ENCODE results near the gene IRF5. TPM values are rescaled to one million over a fixed set of nuclear protein-coding genes. Genes with fewer than 3 reads are reported as not detected.
"Not testable (repeated sequence)": the region's sequence is repeated elsewhere in the genome, so short reads cannot be mapped to it uniquely, and the experiment has no call there.

Gene IRF5
- total RNA-seq, 2 donors from 2014 or later, result 6.6 to 8.5 TPM

DNA sequence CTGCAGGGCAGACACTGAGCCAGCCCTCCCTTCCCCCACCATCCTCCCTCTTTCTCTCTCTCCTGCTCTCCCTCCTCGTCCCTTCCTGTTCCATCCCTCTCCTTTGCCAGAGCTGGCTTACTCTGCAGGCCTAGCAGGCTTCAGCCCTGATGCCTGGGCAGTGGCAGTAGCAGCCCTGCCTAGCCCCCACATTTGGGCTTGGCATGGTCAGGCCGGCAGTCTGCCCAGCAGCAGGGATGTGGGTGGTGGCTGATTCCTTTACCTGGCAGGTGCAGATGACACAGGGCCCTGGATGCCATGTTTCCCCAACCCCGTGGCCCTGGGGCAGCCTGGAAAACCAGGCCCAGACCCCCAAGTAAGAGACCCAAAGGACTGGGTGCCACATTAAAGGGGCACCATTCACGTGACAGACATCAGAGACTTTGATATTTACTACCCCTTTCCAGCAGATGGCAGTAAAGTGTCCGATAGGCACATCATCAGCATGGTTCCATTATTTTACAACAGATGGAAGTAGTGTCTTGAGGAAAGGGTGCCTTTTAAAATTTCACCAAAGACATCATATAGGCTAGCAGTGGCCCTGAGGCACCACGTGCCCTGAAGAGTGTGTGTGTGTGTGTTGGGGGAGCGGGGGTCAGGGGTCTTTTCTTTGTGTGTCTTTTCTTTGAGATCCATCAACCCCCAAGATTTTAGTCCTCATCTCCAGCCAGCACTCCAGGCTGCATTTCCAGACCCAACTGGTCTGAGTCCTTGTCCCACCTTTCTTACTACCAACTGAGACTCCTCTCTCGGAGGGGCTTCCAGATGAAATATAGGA, 33.1 kb upstream of the IRF5 start:
- DNase-seq, result peak in 1 of 2 donors; percentile 18
- ATAC-seq, result peak; percentile 51
- intact Hi-C loops (cut with DNase I, micrococcal nuclease), result loop anchor here in 1 of 2 donors (5.0 kb wide), 1 partner anchor 188 kb away; no protein-coding TSS in a partner anchor

DNA sequence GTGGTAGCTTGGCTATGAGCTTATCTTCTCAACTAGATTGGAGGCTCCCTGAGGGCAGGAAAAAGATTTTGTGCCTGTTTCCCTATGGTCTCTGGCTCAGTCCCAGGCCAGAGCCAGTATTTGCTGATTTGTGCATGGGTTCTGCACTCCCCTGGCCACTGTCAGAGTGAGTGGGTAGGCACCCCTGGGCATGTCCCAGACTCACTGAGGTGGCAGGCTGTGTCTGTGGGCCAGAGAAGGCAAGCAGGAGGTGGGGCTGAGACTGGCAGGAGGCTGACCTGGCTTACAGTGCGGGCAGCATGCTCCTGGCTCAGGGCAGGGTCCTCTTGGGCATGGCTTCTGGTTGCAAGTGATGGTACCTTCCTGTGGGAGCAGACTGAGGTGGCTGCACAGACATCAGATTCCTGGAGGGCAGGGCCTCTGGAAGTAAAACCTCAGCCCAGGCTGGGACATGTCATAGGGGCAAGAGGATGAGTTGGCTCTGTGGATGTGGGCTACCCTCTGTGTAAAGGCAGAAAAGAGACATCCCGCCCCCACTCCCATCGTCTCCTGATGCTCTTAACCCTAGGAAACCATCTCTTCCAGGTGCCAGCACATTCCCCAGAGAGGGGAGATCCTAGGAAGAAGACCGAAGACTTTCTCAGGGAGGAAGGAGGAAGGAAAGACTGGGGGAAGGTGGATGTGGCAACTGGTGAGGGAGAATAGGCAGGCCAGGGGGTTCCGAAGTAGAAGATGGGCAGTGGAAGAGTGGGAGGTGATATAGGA, 31.5 kb upstream of the IRF5 start:
- no peak for DNase-seq
- intact Hi-C loops (cut with DNase I, micrococcal nuclease), result loop anchor here in 1 of 2 donors (5.0 kb wide), 1 partner anchor 186 kb away; no protein-coding TSS in a partner anchor
- ATAC-seq, result no peak

DNA sequence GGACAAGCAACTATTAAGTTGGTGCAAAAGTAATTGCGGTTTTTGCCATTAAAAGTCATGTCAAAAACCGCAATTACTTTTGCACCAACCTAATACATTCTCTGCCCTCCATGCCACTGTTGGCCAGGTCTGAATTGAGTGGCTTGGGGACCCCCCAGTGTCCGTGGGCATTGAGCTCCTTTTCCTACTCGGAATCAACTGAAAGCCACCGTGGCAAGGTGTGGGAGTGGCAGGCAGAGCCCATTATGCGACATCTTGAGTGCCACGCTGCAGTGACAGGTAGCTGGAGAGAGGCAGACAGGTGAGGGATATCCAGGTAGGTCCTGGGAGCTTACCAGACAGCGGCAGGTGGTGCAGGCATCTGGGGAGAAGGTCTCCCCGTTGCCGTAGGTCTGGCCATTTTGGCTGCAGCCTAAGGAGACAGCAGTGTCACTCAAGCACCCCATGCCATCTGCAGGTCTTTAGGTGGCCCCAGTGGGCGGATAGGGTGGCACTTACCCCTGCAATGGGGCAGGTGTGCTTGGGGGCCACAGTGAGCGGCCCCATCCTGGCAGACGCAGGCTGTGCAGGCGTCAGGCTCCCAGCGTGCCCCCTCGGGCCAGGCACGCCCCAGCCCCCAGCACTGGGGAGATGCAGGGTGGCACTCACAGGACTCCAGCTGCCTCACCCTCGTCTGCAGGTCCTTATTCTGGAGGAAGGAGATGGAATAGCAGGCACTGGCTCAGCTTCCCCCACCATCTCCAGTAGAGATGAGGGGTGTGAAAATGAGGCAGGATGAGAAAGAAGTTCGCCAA, 30.8 kb upstream of the IRF5 start:
- intact Hi-C loops (cut with DNase I, micrococcal nuclease), result loop anchor here in 1 of 2 donors (5.0 kb wide), 1 partner anchor 185 kb away; no protein-coding TSS in a partner anchor
- DNase-seq (no peak), ATAC-seq (no peak)

DNA sequence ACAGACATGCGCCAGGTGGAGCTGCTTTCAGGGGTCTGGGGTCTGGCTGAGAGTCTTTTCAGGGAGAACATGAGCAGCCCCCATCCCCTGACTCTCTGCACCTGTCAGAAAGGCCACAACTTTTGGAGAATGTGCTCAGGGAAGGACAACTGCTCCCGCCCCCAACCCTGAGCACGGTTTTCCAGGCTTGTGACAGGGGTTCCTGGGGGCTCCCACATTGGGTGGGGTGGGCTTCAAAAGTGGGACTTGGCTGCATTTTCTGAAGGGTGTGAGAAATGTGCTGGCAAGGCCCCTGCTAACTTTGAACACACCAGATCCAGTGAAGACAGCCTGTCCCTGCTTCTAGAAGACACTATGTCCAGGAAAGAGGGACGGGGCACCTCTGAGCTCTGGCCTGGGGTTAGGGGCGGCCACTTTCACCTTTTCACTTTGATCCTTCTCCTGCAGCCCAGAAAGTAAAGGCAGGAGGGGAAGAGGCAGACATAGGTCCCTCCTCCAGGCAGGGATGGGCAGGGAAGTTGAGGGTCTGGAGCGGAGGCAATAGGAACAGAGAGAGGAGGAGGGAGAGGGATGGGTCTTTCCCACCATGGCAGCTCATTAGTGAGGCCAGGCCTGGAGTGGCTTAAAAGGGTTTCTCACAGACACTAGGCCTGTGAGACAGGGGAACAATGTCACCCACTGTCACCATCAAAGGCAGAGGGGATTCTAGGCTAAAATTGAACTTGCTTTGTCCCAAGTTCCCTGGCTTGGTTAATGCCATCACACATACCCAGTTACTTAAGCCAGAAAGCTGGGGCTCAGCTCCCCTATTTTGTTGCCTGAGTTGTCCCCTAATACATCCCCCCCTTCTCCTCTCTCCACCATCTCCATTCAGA, 28.7 kb upstream of the IRF5 start:
- intact Hi-C loops (cut with DNase I, micrococcal nuclease), result loop anchor here in 1 of 2 donors (5.0 kb wide), 1 partner anchor 183 kb away; no protein-coding TSS in a partner anchor
- DNase-seq, result peak in 1 of 2 donors; percentile 13
- ATAC-seq, result no peak

- ATAC-seq, result no peak
- intact Hi-C loops (cut with DNase I, micrococcal nuclease), result loop anchor here in 1 of 2 donors (5.0 kb wide), 1 partner anchor 182 kb away; no protein-coding TSS in a partner anchor
- DNase-seq, result peak in 1 of 2 donors; percentile 22
Observed at GRCh38 chr7:128909625-128910568, 27.8 kb upstream of the IRF5 start.

GRCh38 chr7:128910569-128910945, 27.2 kb upstream of the IRF5 start, which contains the start of gene KCP:
Gene KCP (minus strand): TSS chr7:128910709. CDS start chr7:128910676, 33 bp downstream.
- intact Hi-C loops (cut with DNase I, micrococcal nuclease), result no loop called here
- DNase-seq (peak in 1 of 2 donors; percentile 24), ATAC-seq (no peak)

GRCh38 chr7:128911423-128912031, 26.2 kb upstream of the IRF5 start:
- peak; percentile 85 for ATAC-seq
- intact Hi-C loops (cut with DNase I, micrococcal nuclease), result no loop called here
- DNase-seq, result peak; percentile 70 to 71

DNA sequence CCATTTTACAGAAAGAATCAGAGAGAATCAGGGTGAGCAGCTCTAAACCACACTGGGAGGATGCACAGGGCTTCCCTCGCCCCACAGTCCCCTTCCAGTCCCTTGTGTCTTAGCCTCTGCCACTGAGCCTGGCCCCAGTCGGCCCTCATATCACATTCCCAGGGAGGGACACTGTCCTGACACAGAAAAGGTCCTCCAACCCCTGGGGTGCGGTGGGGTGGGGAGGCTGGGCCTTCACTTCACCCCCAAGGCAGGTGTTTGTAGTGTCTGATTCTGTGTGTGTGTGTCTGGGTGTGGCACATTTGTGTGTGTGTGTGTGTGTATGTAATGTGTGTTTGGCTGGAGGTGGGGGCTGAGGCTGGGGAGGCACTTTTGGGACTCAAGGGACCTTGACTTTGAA, 25.4 kb upstream of the IRF5 start:
- ATAC-seq (peak; percentile 1), DNase-seq (no peak)
- intact Hi-C loops (cut with DNase I, micrococcal nuclease), result no loop called here

DNA sequence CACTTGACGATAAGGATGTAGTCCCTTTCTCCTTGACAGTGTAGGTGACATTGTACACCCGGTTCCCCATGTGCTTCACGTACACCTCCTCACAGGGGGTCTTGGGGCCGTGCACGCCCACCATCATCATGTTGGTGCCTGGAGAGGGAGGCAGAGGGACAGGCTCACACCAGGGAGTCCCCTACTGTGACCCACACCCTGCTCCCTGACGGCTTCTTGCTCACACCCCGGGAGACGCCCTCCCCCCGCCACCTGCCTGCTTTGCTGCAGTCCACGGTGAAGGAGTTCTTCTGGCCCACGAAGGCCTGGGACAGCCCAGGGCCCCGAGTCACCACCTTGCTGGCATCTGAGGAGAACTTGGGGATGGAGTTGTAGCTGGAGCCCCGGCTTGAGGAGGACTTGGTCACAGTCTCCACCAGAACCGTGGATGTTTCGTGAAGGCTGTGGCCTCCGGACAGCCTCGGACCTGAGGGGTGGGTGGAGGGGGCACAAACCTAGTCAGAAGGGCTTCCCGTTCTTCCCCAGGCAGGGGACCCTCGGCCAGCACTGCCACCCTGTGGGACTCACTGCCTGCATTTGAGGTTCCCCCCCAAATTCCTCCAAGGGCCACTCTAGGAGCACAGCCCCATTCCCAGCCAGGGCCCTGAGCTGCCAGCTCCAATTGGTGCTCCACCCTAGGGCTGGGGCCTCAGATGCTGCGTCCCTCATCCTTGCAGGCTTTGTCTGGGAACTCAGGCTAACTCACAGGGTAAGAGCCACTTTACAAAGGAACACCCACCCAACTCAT, 24.8 kb upstream of the IRF5 start:
- intact Hi-C loops (cut with DNase I, micrococcal nuclease); DNase-seq; ATAC-seq: not testable (repeated sequence)

- no peak for ATAC-seq
- intact Hi-C loops (cut with DNase I, micrococcal nuclease), result no loop called here
- DNase-seq, result no peak
Observed at GRCh38 chr7:128913870-128914565, 23.7 kb upstream of the IRF5 start.

GRCh38 chr7:128914566-128915151, 23.1 kb upstream of the IRF5 start:
- intact Hi-C loops (cut with DNase I, micrococcal nuclease), result no loop called here
- no peak for DNase-seq

DNA sequence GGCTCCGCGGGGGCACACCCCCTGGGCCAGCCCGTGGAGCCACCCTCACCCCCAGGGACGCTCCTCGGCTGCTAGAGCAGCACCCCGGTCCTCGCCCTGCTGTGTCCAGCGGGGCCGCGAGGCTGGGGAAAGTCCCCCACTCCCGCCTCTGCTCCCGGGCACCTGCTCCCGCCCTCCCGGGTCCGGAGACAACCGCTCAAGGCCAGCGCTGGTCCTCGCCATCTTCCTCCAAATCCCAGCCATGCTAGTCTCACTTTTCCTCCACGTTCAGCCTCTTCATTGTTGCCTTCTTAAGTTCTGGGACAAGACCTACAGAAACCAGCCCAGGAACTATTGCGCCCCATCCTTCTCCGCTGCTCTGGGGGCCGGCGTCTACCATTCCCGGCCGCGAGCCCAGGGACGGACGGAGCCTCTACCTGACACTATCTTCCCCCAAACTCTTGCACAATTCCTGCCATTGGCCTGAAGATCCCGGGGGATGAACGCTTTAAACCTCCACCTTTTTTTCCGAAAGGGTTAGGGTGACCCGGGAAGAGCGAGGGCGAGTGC, 22.4 kb upstream of the IRF5 start:
- ATAC-seq (no peak), DNase-seq (no peak)
- intact Hi-C loops (cut with DNase I, micrococcal nuclease), result no loop called here

More at GRCh38 chr7:128914566-128915151, 23.1 kb upstream of the IRF5 start:
- ATAC-seq, result no peak

DNA sequence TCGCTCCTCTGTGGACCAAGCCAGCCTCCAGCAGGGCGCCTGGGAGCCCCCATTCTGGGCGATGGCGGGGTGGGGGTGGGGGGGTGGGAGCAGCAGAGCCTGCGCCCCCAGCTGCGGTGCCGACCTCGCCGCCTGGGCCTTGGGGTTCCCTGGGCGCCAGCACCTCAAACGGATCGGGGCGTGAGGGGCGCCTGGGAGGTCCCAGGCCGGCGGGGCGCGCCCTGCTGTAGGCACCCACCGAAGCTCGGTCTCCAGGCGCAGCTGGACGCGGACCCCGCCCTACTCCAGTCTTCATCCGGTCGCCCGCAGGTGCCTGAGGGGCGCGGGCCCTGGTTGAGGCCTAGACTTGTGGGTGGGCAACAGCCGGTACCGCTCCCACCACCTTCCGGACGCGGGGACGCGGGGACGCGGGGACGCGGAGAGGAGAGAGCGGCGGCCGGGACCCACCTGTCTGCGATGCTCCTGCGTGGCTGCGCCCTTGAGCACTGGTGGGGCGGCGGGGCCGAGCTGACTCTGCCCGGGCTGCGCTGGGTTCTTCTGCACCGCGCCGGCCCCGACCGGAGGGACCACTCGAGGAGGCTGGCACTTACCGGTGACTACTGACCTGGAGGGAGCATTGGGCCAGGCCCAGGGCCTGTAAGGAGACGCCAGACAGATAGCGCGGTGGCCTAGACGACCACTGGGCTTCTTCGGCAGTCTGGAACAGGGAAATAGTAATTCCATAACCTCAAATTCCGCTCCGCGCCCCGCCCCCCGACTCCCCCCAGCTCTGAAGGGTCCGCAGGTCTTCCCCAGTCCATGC, 21.7 kb upstream of the IRF5 start:
- intact Hi-C loops (cut with DNase I, micrococcal nuclease), result no loop called here
- no peak for DNase-seq
- ATAC-seq, result no peak

- intact Hi-C loops (cut with DNase I, micrococcal nuclease), result no loop called here
- no peak for DNase-seq
- ATAC-seq, result no peak
Observed at GRCh38 chr7:128916643-128916915, 21.1 kb upstream of the IRF5 start.
